ENCODE data around the gene EXOC6. TPM values are rescaled to one million over a fixed set of nuclear protein-coding genes. Genes with fewer than 3 reads are reported as not detected.

The EXOC6 gene
- total RNA-seq, 1 experiment from 2014 or later: 12.9 TPM

DNA sequence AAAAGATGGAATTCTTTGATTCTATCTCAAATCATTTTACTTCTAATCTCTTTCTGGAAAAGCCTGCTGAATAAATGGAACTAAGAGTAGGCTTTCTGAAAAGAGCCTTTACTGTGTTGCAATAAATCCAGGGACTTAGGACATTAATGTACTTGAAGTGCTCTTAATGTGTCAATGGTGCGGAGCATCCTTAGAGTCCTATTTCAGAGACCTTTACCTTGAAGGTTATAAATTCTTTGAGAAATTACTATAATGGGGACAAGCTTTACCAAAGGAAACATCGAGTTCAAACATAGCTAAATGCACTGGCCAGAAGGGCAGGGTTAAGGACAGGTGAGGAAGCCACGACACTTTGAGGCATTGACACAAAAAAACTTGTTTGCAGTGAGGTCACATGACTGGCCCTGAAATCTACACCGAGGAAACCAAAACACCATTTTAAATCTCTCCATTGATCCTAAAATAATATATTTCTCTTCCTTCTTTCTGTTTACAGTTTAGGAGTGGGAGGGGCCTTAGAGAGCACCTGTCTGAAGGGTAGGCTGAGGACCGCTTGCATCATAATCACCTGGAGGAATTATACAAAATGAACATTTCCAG lies 48.1 kb upstream of the EXOC6 start:
- no peak overlapping the region for H3K9ac ChIP-seq (ENCODE audit: low read length)
- H3K36me3 ChIP-seq (ENCODE audit: control insufficient read depth in 1 of 2, insufficient read depth in 2 of 2, low read length in 2 of 2): no peaks in the 10 kb centered on the region
- ChIA-PET RAD21 (ENCODE audit: low non-redundant PET in 1 of 2, low total read pairs in 2 of 2, uncharacterized antibody in 2 of 2, unreplicated experiment in 2 of 2) (no interaction called here), POLR2A (no interaction called here), CTCF (no interaction called here)
- no peak for DNase-seq (ENCODE audit: low read depth, low spot score)
- H3K9me2 ChIP-seq (ENCODE audit: insufficient read depth): no peaks in the 10 kb centered on the region
- H3K4me1 ChIP-seq (ENCODE audit: control insufficient read depth in 1 of 2, insufficient read depth in 2 of 2, low read length in 2 of 2): peaks cover 6 to 8% of the 10 kb centered on the region in 2 experiments; a peak in 3 of 4 replicates
- no peaks in the 10 kb centered on the region for H3K27me3 ChIP-seq (ENCODE audit: insufficient read depth, low read length)
- no peaks in the 10 kb centered on the region for H3K79me2 ChIP-seq (ENCODE audit: insufficient read depth, low read length)
- ATAC-seq: no peak
- no peak overlapping the region for H2AFZ ChIP-seq (ENCODE audit: low read depth, low read length, poor library complexity, severe bottlenecking)
- TF ChIP-seq SP1 (IDR thresholded peaks at IDR 0.05; ENCODE audit: low read depth) (no peak), ELF1 (IDR thresholded peaks at IDR 0.05; ENCODE audit: borderline replicate concordance, low read depth) (no peak), EZH2 (IDR thresholded peaks at IDR 0.05) (no peak), CEBPB (IDR thresholded peaks at IDR 0.05; ENCODE audit: low read depth) (no peak), JUND (IDR thresholded peaks at IDR 0.05) (no peak), EGR1 (IDR thresholded peaks at IDR 0.05; ENCODE audit: low read depth) (no peak), POLR2A (IDR thresholded peaks at IDR 0.05; ENCODE audit: borderline replicate concordance, extremely low read depth, insufficient read depth, insufficient read length) (no peak)
- TF ChIP-seq, protein P1, sequence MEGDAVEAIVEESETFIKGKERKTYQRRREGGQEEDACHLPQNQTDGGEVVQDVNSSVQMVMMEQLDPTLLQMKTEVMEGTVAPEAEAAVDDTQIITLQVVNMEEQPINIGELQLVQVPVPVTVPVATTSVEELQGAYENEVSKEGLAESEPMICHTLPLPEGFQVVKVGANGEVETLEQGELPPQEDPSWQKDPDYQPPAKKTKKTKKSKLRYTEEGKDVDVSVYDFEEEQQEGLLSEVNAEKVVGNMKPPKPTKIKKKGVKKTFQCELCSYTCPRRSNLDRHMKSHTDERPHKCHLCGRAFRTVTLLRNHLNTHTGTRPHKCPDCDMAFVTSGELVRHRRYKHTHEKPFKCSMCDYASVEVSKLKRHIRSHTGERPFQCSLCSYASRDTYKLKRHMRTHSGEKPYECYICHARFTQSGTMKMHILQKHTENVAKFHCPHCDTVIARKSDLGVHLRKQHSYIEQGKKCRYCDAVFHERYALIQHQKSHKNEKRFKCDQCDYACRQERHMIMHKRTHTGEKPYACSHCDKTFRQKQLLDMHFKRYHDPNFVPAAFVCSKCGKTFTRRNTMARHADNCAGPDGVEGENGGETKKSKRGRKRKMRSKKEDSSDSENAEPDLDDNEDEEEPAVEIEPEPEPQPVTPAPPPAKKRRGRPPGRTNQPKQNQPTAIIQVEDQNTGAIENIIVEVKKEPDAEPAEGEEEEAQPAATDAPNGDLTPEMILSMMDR (IDR thresholded peaks at IDR 0.05 in 2 of 3, conservative IDR thresholded peaks at IDR 0.05 in 1 of 3; ENCODE audit: borderline replicate concordance in 1 of 3, insufficient read depth in 1 of 3, low read depth in 2 of 3, low read length in 2 of 3): no peak
- TF ChIP-seq, protein P2, sequence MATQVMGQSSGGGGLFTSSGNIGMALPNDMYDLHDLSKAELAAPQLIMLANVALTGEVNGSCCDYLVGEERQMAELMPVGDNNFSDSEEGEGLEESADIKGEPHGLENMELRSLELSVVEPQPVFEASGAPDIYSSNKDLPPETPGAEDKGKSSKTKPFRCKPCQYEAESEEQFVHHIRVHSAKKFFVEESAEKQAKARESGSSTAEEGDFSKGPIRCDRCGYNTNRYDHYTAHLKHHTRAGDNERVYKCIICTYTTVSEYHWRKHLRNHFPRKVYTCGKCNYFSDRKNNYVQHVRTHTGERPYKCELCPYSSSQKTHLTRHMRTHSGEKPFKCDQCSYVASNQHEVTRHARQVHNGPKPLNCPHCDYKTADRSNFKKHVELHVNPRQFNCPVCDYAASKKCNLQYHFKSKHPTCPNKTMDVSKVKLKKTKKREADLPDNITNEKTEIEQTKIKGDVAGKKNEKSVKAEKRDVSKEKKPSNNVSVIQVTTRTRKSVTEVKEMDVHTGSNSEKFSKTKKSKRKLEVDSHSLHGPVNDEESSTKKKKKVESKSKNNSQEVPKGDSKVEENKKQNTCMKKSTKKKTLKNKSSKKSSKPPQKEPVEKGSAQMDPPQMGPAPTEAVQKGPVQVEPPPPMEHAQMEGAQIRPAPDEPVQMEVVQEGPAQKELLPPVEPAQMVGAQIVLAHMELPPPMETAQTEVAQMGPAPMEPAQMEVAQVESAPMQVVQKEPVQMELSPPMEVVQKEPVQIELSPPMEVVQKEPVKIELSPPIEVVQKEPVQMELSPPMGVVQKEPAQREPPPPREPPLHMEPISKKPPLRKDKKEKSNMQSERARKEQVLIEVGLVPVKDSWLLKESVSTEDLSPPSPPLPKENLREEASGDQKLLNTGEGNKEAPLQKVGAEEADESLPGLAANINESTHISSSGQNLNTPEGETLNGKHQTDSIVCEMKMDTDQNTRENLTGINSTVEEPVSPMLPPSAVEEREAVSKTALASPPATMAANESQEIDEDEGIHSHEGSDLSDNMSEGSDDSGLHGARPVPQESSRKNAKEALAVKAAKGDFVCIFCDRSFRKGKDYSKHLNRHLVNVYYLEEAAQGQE (IDR thresholded peaks at IDR 0.05; ENCODE audit: low read depth): no peak
- TF ChIP-seq, protein P3, sequence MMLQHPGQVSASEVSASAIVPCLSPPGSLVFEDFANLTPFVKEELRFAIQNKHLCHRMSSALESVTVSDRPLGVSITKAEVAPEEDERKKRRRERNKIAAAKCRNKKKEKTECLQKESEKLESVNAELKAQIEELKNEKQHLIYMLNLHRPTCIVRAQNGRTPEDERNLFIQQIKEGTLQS (IDR thresholded peaks at IDR 0.05): no peak
- BruUV-seq (replicated peaks): no TSS peak
- H3K27ac ChIP-seq (ENCODE audit: low read depth, low read length): no peak overlapping the region
- H3K9me3 ChIP-seq (ENCODE audit: control insufficient read depth in 1 of 2, insufficient read depth in 1 of 2, low read depth in 1 of 2, low read length in 2 of 2): no peaks in the 10 kb centered on the region
- H3K4me3 ChIP-seq (replicated peaks in 1 of 2; ENCODE audit: low read depth in 1 of 2, low read length in 2 of 2): no peak overlapping the region
- peak overlapping the region; percentile 21; the same call in 1 of the 2 replicates for H3K4me2 ChIP-seq (ENCODE audit: low read length)
- intact Hi-C loops (cut with micrococcal nuclease): no loop called here
- no peaks in the 10 kb centered on the region for H4K20me1 ChIP-seq (ENCODE audit: insufficient read depth)
